K562 (cell line): Measurements from ENCODE around the gene LETM1. TPM values are rescaled to one million over a fixed set of nuclear protein-coding genes. Genes with fewer than 3 reads are reported as not detected.

ENCODE experiments used
- ATAC-seq: fragments of 200-7000 bp; cut with Tn5 transposase; 3 replicates; pipeline ENCODE4 v1.9.1; 2020; ENCODE audit warnings: moderate library complexity
- BruUV-seq: library from RNA; stranded (reverse); fragments of 400-500 nt; replicated peaks from 2 replicates; lab custom pipeline; 2021; lab: Mats Ljungman, UMichigan
- CTCF ChIA-PET: fragments of 300-600 bp; formaldehyde crosslinking; extraction: SDS; loops from one replicate; lab custom pipeline; 2021; ENCODE audit warnings: low intra/inter-chr PET ratio; lab: Yijun Ruan, JAX
- POLR2A ChIA-PET: fragments of 300-600, 350-650 bp; sonication (Branson Sonifier 250); formaldehyde crosslinking; extraction: SDS; loops from one replicate; lab custom pipeline; 2021; ENCODE audit warnings: antibody characterized with exemption, inconsistent platforms; lab: Yijun Ruan, JAX
- DNase-seq, 4 experiments: peaks; one replicate each; pipeline versions ENCODE4 v3.0.0 to v3.0.0-alpha.2; 2011 to 2018; ENCODE audit warnings: low spot score in 3 of 4, mixed read lengths in 3 of 4; ENCODE audit errors: extremely low read depth in 1 of 4
- FAIRE-seq: peaks from 2 replicates; lab custom pipeline; 2011; peaks lifted over from hg19 to GRCh38; lab: Jason Lieb, UNC
- H2AFZ ChIP-seq: 2 replicates; pipeline ENCODE4 v1.6.0; 2011; ENCODE audit warnings: low read depth, low read length, control low read depth, inconsistent platforms
- H3K27ac ChIP-seq: fragments of 200-600 bp; 3 replicates; pipeline ENCODE4 v1.8.0; 2011; ENCODE audit warnings: low read depth, mild to moderate bottlenecking, control low read depth, inconsistent platforms, low read length, moderate library complexity, mixed read lengths; ENCODE audit errors: extremely low read depth
- H3K27me3 ChIP-seq, 2 experiments: fragments of 300-600 bp in 1 of 2; 2 replicates in 1 of 2; 3 replicates in 1 of 2; pipeline versions ENCODE4 v1.6.0 to v1.8.0; 2011; ENCODE audit warnings: inconsistent platforms in 2 of 2, low read length in 2 of 2, mild to moderate bottlenecking in 1 of 2, mixed read lengths in 1 of 2, moderate library complexity in 1 of 2; ENCODE audit not compliant: control insufficient read depth in 2 of 2, insufficient read depth in 2 of 2
- H3K36me3 ChIP-seq: fragments of 300-600 bp; 3 replicates; pipeline ENCODE4 v1.8.0; 2011; ENCODE audit warnings: mild to moderate bottlenecking, low read length, inconsistent platforms; ENCODE audit not compliant: control insufficient read depth, insufficient read depth
- H3K4me1 ChIP-seq, 2 experiments: fragments of 200-600 bp in 1 of 2; replicated peaks in 1 of 2; 2 replicates in 1 of 2; 3 replicates in 1 of 2; pipeline versions ENCODE4 v1.5.1 to v1.8.0; 2011; ENCODE audit warnings: inconsistent platforms in 2 of 2, low read length in 2 of 2, mild to moderate bottlenecking in 1 of 2, mixed read lengths in 1 of 2, moderate library complexity in 1 of 2; ENCODE audit not compliant: control insufficient read depth in 2 of 2, insufficient read depth in 2 of 2
- H3K4me2 ChIP-seq: 2 replicates; pipeline ENCODE4 v1.6.1; 2011; ENCODE audit warnings: low read length, control low read depth, inconsistent platforms, mixed read lengths; ENCODE audit not compliant: insufficient read depth
- H3K4me3 ChIP-seq: fragments of 200-600 bp; sonication (generic), shearing (Covaris generic); 2 replicates; pipeline ENCODE4 v1.5.1; 2016; ENCODE audit warnings: control low read depth, inconsistent platforms
- H3K79me2 ChIP-seq: fragments of 200-600 bp; 3 replicates; pipeline ENCODE4 v1.8.0; 2011; ENCODE audit warnings: low read length, inconsistent platforms; ENCODE audit not compliant: control insufficient read depth, insufficient read depth
- H3K9ac ChIP-seq, 2 experiments: 2 replicates each; pipeline versions ENCODE4 v1.6.0 to v1.6.1; 2011; ENCODE audit warnings: low read depth in 2 of 2, low read length in 2 of 2, control low read depth in 1 of 2, inconsistent platforms in 1 of 2, mild to moderate bottlenecking in 1 of 2, mixed read lengths in 1 of 2; ENCODE audit not compliant: insufficient read depth in 1 of 2
- H3K9me1 ChIP-seq: one replicate; pipeline ENCODE4 v1.6.0; 2011; ENCODE audit warnings: inconsistent platforms, mild to moderate bottlenecking, low read length, moderate library complexity; ENCODE audit not compliant: control insufficient read depth, insufficient read depth
- H3K9me3 ChIP-seq: replicated peaks from 2 replicates; pipeline ENCODE4 v1.5.1; 2011; ENCODE audit warnings: low read depth, low read length, inconsistent platforms; ENCODE audit not compliant: control insufficient read depth, insufficient read depth
- H4K20me1 ChIP-seq: replicated peaks from 2 replicates; pipeline ENCODE4 v1.6.1; 2011; ENCODE audit warnings: low read length, inconsistent platforms, mixed read lengths; ENCODE audit not compliant: control insufficient read depth, insufficient read depth
- HNRNPL ChIP-seq: fragments of 200-400 bp; formaldehyde crosslinking; IDR thresholded peaks from 2 replicates; pipeline ENCODE4 v1.6.1; 2017; ENCODE audit warnings: low read depth, mild to moderate bottlenecking, low read length
- RBFOX2 ChIP-seq: fragments of 200-400 bp; formaldehyde crosslinking; IDR thresholded peaks from 2 replicates; pipeline ENCODE4 v1.6.1; 2017; ENCODE audit warnings: low read depth, mild to moderate bottlenecking, low read length, moderate library complexity
- TAF1 ChIP-seq: IDR thresholded peaks from 2 replicates; pipeline ENCODE4 v1.6.1; 2011; ENCODE audit warnings: mild to moderate bottlenecking, low read length, moderate library complexity; ENCODE audit not compliant: insufficient read depth, control insufficient read depth, severe bottlenecking; ENCODE audit errors: extremely low read depth
- ZNF740 ChIP-seq, 3 experiments: fragments of 200-800 bp in 1 of 3; sonication (Bioruptor generic) in 1 of 3; sonication (generic) in 1 of 3; formaldehyde crosslinking in 1 of 3; IDR thresholded peaks; 2 replicates each; pipeline versions ENCODE4 v1.6.1 to v1.8.0; 2016 to 2022; ENCODE audit warnings: mild to moderate bottlenecking in 2 of 3, missing compliant biosample characterization in 2 of 3, missing genetic modification characterization in 2 of 3, missing genetic modification reagents in 1 of 3
- WGBS: fragments of 100-300 bp; shearing (Covaris generic); methylation state at CpG from one replicate; pipeline ENCODE4 v1.1.6; 2016; ENCODE audit warnings: low coverage, mixed read lengths; ENCODE audit not compliant: insufficient coverage; ENCODE audit errors: missing lambda C conversion rate; 5-methylcytosine and 5-hydroxymethylcytosine counted together
- in situ Hi-C: fragments of 300-500 bp; cut with MboI; formaldehyde crosslinking; loops from 4 replicates; pipeline ENCODE4 v1.15.0; 2018; ENCODE audit warnings: inconsistent platforms, mixed read lengths
- intact Hi-C: fragments of 100-400 bp; cut with micrococcal nuclease; formaldehyde crosslinking; loops from 2 replicates; pipeline ENCODE4 v1.14.2; 2022
- polyA plus RNA-seq, 8 experiments: library from polyadenylated mRNA; depleted of rRNA in 4 of 8; stranded (reverse) in 5 of 8; unstranded in 3 of 8; fragments of >200 nt; fragmentation: Nextera tagmentation in 2 of 8; fragmentation: Illumina TruSeq in 1 of 8; extraction: Ambion mirVana in 2 of 8; extraction: Trizol in 1 of 8; gene quantifications; 2 replicates each; pipeline versions ENCODE4 v1.2.1 to v1.2.3, GENCODE V29; 2011 to 2014; ENCODE audit warnings: inconsistent platforms in 1 of 8, missing spikeins in 1 of 8
- total RNA-seq, 7 experiments: library from RNA; depleted of rRNA in 6 of 7; stranded (reverse); fragments of >200 nt in 6 of 7; fragmentation: Illumina TruSeq in 2 of 7; extraction: Trizol in 2 of 7; gene quantifications; 2 replicates each; pipeline versions ENCODE4 v1.2.1 to v1.2.3, GENCODE V29; 2011 to 2021; ENCODE audit warnings: low replicate concordance in 1 of 7
- TF ChIP-seq, protein P1 (sequence below): fragments of 450-650 bp; IDR thresholded peaks from 2 replicates; pipeline ENCODE4 v1.6.1; 2016; ENCODE audit warnings: low read depth

Gene LETM1
- total and polyA plus RNA-seq, 9 of the 15 experiments (the other 6 are each of a cell fraction or from before 2014, with no cell fraction given) = 3.9 to 109 (median 35.0) TPM

DNA sequence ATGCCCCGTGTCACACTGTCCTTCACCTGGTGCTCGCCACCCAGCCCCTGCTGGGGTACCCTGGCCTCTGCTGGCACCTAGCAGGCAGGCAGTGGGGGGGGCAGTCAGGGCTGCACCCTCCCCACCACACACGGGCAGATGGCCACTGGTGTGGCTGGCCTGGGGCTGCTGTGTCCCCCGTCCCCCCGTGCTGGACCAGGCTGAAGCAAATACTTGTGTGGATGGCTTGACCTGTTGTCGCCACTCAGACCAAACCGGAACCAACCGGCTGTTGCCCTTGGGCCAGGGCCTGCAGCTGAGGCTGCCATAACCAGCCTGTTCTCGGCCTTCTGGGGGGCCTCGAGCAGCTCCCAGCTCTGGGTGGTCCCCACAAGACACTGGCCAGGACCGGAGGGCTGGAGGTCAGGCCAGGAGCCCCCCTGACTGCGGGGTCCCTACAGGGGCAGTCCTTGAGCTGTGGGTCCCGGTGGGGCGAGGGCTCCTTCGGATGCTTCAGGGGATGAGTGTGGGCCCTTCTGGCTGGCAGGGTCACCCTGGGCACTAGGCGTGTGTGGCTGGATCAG is 58.6 kb downstream of the LETM1 start (continued):
- peak; percentile 73 for TF ChIP-seq ZNF740 (CRISPR knock-in tag; IDR thresholded peaks at IDR 0.05)
- no peak for TF ChIP-seq ZNF740 (tag; IDR thresholded peaks at IDR 0.05)
- TF ChIP-seq HNRNPL = no peak
- TF ChIP-seq RBFOX2 = peak; percentile 41

DNA sequence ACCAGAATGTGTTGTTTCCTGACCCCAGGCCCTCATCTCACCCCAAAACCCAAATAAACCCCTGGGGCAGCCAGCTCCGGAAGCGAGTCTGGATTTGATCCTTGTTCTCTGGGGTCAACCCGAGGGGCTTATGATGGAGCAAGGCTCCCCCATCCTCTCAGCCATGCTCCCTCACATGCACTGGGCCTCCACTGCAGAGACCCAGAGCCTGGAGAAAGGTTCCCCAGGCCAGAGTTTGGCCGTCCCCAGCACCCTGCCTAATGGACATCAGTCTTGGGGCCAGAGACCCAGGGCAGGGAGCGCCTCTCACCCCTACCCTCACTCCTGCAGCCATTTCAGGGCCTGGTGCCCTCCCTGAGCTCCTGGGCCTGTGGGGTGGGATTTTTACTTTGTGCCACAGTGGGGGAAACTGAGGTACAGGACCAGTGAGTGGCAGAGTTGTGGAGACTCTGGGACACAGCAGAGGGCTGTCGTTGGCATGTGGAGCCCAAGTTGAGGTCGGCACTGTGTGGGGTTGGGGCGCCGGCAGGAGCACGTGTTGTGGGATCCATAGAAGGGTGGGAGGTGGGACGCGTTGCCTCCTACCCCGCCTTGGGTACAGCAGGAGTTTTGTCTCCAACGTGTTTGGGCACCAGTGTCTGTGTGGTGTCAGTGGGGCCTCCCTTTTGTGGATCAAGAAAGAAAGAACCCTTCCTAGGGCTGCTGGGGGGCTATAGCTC is 59.3 kb downstream of the LETM1 start:
- H3K4me1 ChIP-seq = peaks cover 3 to 84% of the 10 kb centered on the region in 2 experiments; a peak in 3 of 5 replicates
- H3K27me3 ChIP-seq = no peaks in the 10 kb centered on the region
- in situ Hi-C loops (no loop called here), intact Hi-C loops (no loop called here)
- no peak overlapping the region for H3K4me2 ChIP-seq
- H3K36me3 ChIP-seq = peaks cover 42% of the 10 kb centered on the region; the same call in 2 of the 3 replicates
- no peak overlapping the region for H3K27ac ChIP-seq
- H3K79me2 ChIP-seq = peaks cover 48% of the 10 kb centered on the region
- CTCF ChIA-PET = no interaction called here
- H3K9me3 ChIP-seq = no peaks in the 10 kb centered on the region
- DNase-seq (no peak), ATAC-seq (no peak), FAIRE-seq (no peak)
- WGBS = 91% methylated on average over 8 of the region's 14 CpGs
- H3K9me1 ChIP-seq = peaks cover 7% of the 10 kb centered on the region
- POLR2A ChIA-PET = interaction anchor here (1.1 kb wide), 1 partner anchor 12 kb away, joined by 3 read pairs; no protein-coding TSS in a partner anchor
- no peak overlapping the region for H3K4me3 ChIP-seq
- no peak overlapping the region for H2AFZ ChIP-seq
- H4K20me1 ChIP-seq = peaks cover 20% of the 10 kb centered on the region
- no TSS peak for BruUV-seq
- peak overlapping the region in 1 of 2 experiments; percentile 74; a peak in 2 of 4 replicates for H3K9ac ChIP-seq
- no peak for TF ChIP-seq TAF1
- TF ChIP-seq, protein P1, sequence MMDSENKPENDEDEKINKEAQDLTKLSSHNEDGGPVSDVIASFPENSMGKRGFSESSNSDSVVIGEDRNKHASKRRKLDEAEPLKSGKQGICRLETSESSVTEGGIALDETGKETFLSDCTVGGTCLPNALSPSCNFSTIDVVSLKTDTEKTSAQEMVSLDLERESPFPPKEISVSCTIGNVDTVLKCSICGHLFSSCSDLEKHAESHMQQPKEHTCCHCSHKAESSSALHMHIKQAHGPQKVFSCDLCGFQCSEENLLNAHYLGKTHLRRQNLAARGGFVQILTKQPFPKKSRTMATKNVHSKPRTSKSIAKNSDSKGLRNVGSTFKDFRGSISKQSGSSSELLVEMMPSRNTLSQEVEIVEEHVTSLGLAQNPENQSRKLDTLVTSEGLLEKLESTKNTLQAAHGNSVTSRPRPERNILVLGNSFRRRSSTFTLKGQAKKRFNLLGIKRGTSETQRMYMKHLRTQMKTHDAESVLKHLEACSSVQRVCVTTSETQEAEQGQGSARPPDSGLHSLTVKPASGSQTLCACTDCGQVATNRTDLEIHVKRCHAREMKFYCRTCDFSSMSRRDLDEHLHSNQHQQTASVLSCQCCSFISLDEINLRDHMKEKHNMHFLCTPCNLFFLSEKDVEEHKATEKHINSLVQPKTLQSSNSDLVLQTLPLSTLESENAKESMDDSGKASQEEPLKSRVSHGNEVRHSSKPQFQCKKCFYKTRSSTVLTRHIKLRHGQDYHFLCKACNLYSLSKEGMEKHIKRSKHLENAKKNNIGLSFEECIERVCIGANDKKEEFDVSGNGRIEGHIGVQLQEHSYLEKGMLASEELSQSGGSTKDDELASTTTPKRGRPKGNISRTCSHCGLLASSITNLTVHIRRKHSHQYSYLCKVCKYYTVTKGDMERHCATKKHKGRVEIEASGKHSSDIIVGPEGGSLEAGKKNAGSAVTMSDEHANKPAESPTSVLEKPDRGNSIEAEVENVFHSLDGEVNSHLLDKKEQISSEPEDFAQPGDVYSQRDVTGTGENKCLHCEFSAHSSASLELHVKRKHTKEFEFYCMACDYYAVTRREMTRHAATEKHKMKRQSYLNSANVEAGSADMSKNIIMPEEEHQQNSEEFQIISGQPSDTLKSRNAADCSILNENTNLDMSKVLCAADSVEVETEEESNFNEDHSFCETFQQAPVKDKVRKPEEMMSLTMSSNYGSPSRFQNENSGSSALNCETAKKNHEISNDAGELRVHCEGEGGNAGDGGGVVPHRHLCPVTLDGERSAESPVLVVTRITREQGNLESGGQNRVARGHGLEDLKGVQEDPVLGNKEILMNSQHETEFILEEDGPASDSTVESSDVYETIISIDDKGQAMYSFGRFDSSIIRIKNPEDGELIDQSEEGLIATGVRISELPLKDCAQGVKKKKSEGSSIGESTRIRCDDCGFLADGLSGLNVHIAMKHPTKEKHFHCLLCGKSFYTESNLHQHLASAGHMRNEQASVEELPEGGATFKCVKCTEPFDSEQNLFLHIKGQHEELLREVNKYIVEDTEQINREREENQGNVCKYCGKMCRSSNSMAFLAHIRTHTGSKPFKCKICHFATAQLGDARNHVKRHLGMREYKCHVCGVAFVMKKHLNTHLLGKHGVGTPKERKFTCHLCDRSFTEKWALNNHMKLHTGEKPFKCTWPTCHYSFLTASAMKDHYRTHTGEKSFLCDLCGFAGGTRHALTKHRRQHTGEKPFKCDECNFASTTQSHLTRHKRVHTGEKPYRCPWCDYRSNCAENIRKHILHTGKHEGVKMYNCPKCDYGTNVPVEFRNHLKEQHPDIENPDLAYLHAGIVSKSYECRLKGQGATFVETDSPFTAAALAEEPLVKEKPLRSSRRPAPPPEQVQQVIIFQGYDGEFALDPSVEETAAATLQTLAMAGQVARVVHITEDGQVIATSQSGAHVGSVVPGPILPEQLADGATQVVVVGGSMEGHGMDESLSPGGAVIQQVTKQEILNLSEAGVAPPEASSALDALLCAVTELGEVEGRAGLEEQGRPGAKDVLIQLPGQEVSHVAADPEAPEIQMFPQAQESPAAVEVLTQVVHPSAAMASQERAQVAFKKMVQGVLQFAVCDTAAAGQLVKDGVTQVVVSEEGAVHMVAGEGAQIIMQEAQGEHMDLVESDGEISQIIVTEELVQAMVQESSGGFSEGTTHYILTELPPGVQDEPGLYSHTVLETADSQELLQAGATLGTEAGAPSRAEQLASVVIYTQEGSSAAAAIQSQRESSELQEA = no peak
